Naive thymus-derived CD4-positive, alpha-beta T cell (primary cell): ENCODE data around the gene ADAM12. TPM values are rescaled to one million over a fixed set of nuclear protein-coding genes. Genes with fewer than 3 reads are reported as not detected.

Source experiments
- ATAC-seq: fragments of 150-1000 bp; cut with Tn5 transposase; 2 replicates; pipeline ENCODE4 v1.10.0; 2021; ENCODE audit warnings: mild to moderate bottlenecking, moderate library complexity
- CTCF ChIA-PET: fragments of 350-600 bp; sonication (Branson Sonifier 250); formaldehyde crosslinking; loops from one replicate; lab custom pipeline; 2021; ENCODE audit warnings: antibody characterized with exemption; lab: Charles Lee
- POLR2A ChIA-PET: fragments of 350-600 bp; sonication (Branson Sonifier 250); formaldehyde crosslinking; loops from one replicate; lab custom pipeline; 2021; ENCODE audit warnings: antibody characterized with exemption, inconsistent platforms; lab: Charles Lee
- DNase-seq, 9 donors: peaks; one replicate each; pipeline versions ENCODE4 v3.0.0 to v3.0.0-alpha.2; 2020 to 2022; ENCODE audit warnings: mixed read lengths in 1 of 9
- H3K27ac ChIP-seq: one replicate; pipeline ENCODE4 v1.7.0; 2013; ENCODE audit warnings: mild to moderate bottlenecking, low read depth, low read length, moderate library complexity
- H3K27me3 ChIP-seq, 2 donors: one replicate each; pipeline ENCODE4 v1.7.0; 2013; ENCODE audit warnings: low read length in 2 of 2, mild to moderate bottlenecking in 2 of 2, moderate library complexity in 2 of 2; ENCODE audit not compliant: control insufficient read depth in 2 of 2, insufficient read depth in 2 of 2
- H3K36me3 ChIP-seq, 3 experiments: 1 replicate in 2 of 3; 2 replicates in 1 of 3; pipeline ENCODE4 v1.7.0; 2013; ENCODE audit warnings: low read length in 3 of 3, mild to moderate bottlenecking in 3 of 3, moderate library complexity in 1 of 3; ENCODE audit not compliant: insufficient read depth in 3 of 3, control insufficient read depth in 2 of 3
- H3K4me1 ChIP-seq, 2 donors: one replicate each; pipeline ENCODE4 v1.7.0; 2013; ENCODE audit warnings: low read length in 2 of 2, mild to moderate bottlenecking in 2 of 2, moderate library complexity in 1 of 2; ENCODE audit not compliant: control insufficient read depth in 2 of 2, insufficient read depth in 2 of 2
- H3K4me3 ChIP-seq: 2 replicates; pipeline ENCODE4 v1.7.0; 2013; ENCODE audit warnings: mild to moderate bottlenecking, low read length
- H3K9me3 ChIP-seq, 3 experiments: 1 replicate in 2 of 3; 2 replicates in 1 of 3; pipeline ENCODE4 v1.7.0; 2013; ENCODE audit warnings: low read length in 3 of 3; ENCODE audit not compliant: control insufficient read depth in 2 of 3
- H3K27ac Mint-ChIP-seq, 9 donors: one replicate each; pipeline ENCODE4 v1.8.0; 2020 to 2022; ENCODE audit warnings: mixed read lengths in 9 of 9, mild to moderate bottlenecking in 8 of 9, moderate library complexity in 5 of 9, inconsistent platforms in 2 of 9
- H3K27me3 Mint-ChIP-seq, 5 donors: one replicate each; pipeline ENCODE4 v1.8.0; 2021 to 2022; ENCODE audit warnings: mixed read lengths in 5 of 5, mild to moderate bottlenecking in 1 of 5
- H3K36me3 Mint-ChIP-seq, 5 donors: one replicate each; pipeline ENCODE4 v1.8.0; 2020 to 2022; ENCODE audit warnings: mixed read lengths in 5 of 5, mild to moderate bottlenecking in 3 of 5, inconsistent platforms in 1 of 5
- H3K4me1 Mint-ChIP-seq, 7 donors: one replicate each; pipeline ENCODE4 v1.8.0; 2020 to 2022; ENCODE audit warnings: mixed read lengths in 7 of 7, mild to moderate bottlenecking in 3 of 7, inconsistent platforms in 1 of 7
- H3K4me3 Mint-ChIP-seq, 10 donors: one replicate each; pipeline ENCODE4 v1.8.0; 2020 to 2022; ENCODE audit warnings: mild to moderate bottlenecking in 10 of 10, mixed read lengths in 10 of 10, moderate library complexity in 6 of 10, inconsistent platforms in 2 of 10
- H3K9me3 Mint-ChIP-seq, 11 donors: one replicate each; pipeline ENCODE4 v1.8.0; 2020 to 2022; ENCODE audit warnings: mixed read lengths in 11 of 11, mild to moderate bottlenecking in 4 of 11, inconsistent platforms in 1 of 11, moderate library complexity in 1 of 11
- intact Hi-C, 2 donors: fragments of 100-400 bp; cut with micrococcal nuclease; formaldehyde crosslinking; loops; one replicate each; pipeline ENCODE4 v1.15.1; 2023
- polyA plus RNA-seq, 2 donors: library from polyadenylated mRNA; unstranded; fragments of 300-500 nt; fragmentation: Illumina TruSeq; gene quantifications; one replicate each; pipeline ENCODE4 v1.2.3, GENCODE V29; 2021
- total RNA-seq, 6 experiments: library from RNA in 5 of 6; stranded (reverse) in 5 of 6; gene quantifications; 1 replicate in 5 of 6; 2 replicates in 1 of 6; pipeline ENCODE4 v1.2.3 and lab custom pipeline; 2021 to 2026

Gene ADAM12
- total and polyA plus RNA-seq, 7 experiments from 2014 or later = 0.58 to 1.0 TPM; not detected in 5

- Histone ChIP-seq H3K4me3 (no peak overlapping the region), H3K27ac (no peak overlapping the region), H3K27me3 (no peaks in the 10 kb centered on the region), H3K4me1 (no peaks in the 10 kb centered on the region), H3K36me3 (no peaks in the 10 kb centered on the region), H3K9me3 (no peaks in the 10 kb centered on the region)
- intact Hi-C loops = no loop called here
- Mint-ChIP-seq H3K27me3 (peaks cover 0 to 7% (median 3%) of the 10 kb centered on the region in 5 donors), H3K36me3 (peaks cover 0 to 3% (median 0%) of the 10 kb centered on the region in 5 donors), H3K27ac (no peak overlapping the region), H3K4me3 (no peak overlapping the region), H3K4me1 (no peaks in the 10 kb centered on the region), H3K9me3 (peaks cover 0 to 4% (median 0%) of the 10 kb centered on the region in 11 donors)
- ATAC-seq (no peak), DNase-seq (no peak)
- ChIA-PET POLR2A (no interaction called here), CTCF (no interaction called here)
Measured at GRCh38 chr10:126171555-126171954, 216.7 kb downstream of the ADAM12 start.

DNA sequence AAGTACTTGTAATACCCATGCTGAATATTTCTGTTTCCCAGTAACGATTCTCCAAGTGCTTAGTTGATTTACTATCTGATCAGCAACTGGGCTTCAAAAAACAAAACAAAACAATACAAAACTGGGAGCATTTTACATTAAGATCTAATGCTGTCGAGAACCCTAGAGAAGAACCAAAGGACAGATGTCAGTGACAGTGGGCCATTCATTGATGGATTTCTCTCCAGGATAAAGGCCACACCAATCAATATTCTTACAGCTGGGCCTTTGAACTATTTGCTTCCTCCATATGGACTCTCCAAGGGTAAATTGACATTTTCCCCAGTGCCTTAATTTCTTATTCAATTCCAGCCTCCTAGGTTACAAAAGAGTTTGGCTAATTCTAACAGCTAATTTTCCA lies 217.5 kb downstream of the ADAM12 start:
- H3K36me3 ChIP-seq = no peaks in the 10 kb centered on the region
- ChIA-PET CTCF (no interaction called here), POLR2A (no interaction called here)
- H3K9me3 Mint-ChIP-seq = peaks cover 0 to 4% (median 0%) of the 10 kb centered on the region in 11 donors
- no peaks in the 10 kb centered on the region for H3K9me3 ChIP-seq
- intact Hi-C loops = no loop called here
- H3K4me3 ChIP-seq = no peak overlapping the region
- no peak overlapping the region for H3K27ac ChIP-seq
- H3K4me1 ChIP-seq = no peaks in the 10 kb centered on the region
- H3K4me1 Mint-ChIP-seq = no peaks in the 10 kb centered on the region
- peaks cover 0 to 3% (median 0%) of the 10 kb centered on the region in 5 donors for H3K36me3 Mint-ChIP-seq
- no peak overlapping the region for H3K27ac Mint-ChIP-seq
- no peak overlapping the region for H3K4me3 Mint-ChIP-seq
- H3K27me3 Mint-ChIP-seq = peaks cover 0 to 7% (median 3%) of the 10 kb centered on the region in 5 donors
- ATAC-seq = no peak
- no peaks in the 10 kb centered on the region for H3K27me3 ChIP-seq
- no peak for DNase-seq

- peaks cover 0 to 7% (median 3%) of the 10 kb centered on the region in 5 donors for H3K27me3 Mint-ChIP-seq
- DNase-seq (no peak), ATAC-seq (no peak)
- CTCF ChIA-PET = no interaction called here
- Histone ChIP-seq H3K9me3 (no peaks in the 10 kb centered on the region), H3K4me3 (no peak overlapping the region), H3K27ac (no peak overlapping the region), H3K4me1 (no peaks in the 10 kb centered on the region), H3K27me3 (no peaks in the 10 kb centered on the region), H3K36me3 (no peaks in the 10 kb centered on the region)
- H3K9me3 Mint-ChIP-seq = peaks cover 0 to 4% (median 0%) of the 10 kb centered on the region in 11 donors
- POLR2A ChIA-PET = no interaction called here
- H3K4me1 Mint-ChIP-seq = no peaks in the 10 kb centered on the region
- H3K36me3 Mint-ChIP-seq = peaks cover 0 to 3% (median 0%) of the 10 kb centered on the region in 5 donors
- H3K4me3 Mint-ChIP-seq = no peak overlapping the region
- intact Hi-C loops = no loop called here
- no peak overlapping the region for H3K27ac Mint-ChIP-seq
Measured at GRCh38 chr10:126170371-126170770, 217.9 kb downstream of the ADAM12 start.

GRCh38 chr10:126169899-126170298 lies 218.4 kb downstream of the ADAM12 start:
- Mint-ChIP-seq H3K36me3 (peaks cover 0 to 3% (median 0%) of the 10 kb centered on the region in 5 donors), H3K4me1 (no peaks in the 10 kb centered on the region)

DNA sequence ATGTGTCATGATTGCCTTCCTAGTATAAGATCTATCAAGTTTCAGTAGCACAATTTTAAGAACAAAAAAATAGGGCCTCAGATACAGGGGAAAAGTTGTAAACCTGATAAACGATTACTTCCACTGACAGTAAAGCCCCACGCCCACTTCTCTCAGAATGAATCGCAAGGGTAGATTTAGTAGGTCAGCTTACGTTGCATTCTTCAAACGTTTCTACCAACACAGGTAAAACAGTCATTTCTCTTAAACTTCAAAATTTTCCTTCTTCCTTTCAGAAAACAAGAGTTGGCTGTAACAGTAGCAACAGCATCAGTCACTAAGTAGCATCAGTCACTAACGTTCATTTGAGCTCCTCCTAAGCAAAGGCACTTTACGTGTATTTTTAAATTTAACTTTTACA lies 221.5 kb downstream of the ADAM12 start:
- Histone ChIP-seq H3K9me3 (no peaks in the 10 kb centered on the region), H3K4me1 (no peaks in the 10 kb centered on the region), H3K36me3 (no peaks in the 10 kb centered on the region), H3K27me3 (no peaks in the 10 kb centered on the region), H3K4me3 (no peak overlapping the region), H3K27ac (no peak overlapping the region)
- Mint-ChIP-seq H3K9me3 (peaks cover 0 to 4% (median 0%) of the 10 kb centered on the region in 11 donors), H3K27ac (no peak overlapping the region), H3K27me3 (peaks cover 0 to 7% (median 3%) of the 10 kb centered on the region in 5 donors), H3K36me3 (peaks cover 0 to 3% (median 0%) of the 10 kb centered on the region in 5 donors), H3K4me3 (no peak overlapping the region), H3K4me1 (no peaks in the 10 kb centered on the region)
- intact Hi-C loops = no loop called here
- ChIA-PET POLR2A (no interaction called here), CTCF (no interaction called here)
- DNase-seq = no peak
- no peak for ATAC-seq

More at GRCh38 chr10:126169899-126170298, 218.4 kb downstream of the ADAM12 start:
- no peaks in the 10 kb centered on the region for H3K4me1 ChIP-seq
- DNase-seq (no peak), ATAC-seq (no peak)
- ChIA-PET POLR2A (no interaction called here), CTCF (no interaction called here)
- H3K27ac ChIP-seq = no peak overlapping the region
- no peaks in the 10 kb centered on the region for H3K36me3 ChIP-seq
- Mint-ChIP-seq H3K27me3 (peaks cover 0 to 7% (median 3%) of the 10 kb centered on the region in 5 donors), H3K4me3 (no peak overlapping the region), H3K9me3 (peaks cover 0 to 4% (median 0%) of the 10 kb centered on the region in 11 donors), H3K27ac (no peak overlapping the region)
- intact Hi-C loops = no loop called here
- no peaks in the 10 kb centered on the region for H3K27me3 ChIP-seq
- H3K9me3 ChIP-seq = no peaks in the 10 kb centered on the region
- H3K4me3 ChIP-seq = no peak overlapping the region

DNA sequence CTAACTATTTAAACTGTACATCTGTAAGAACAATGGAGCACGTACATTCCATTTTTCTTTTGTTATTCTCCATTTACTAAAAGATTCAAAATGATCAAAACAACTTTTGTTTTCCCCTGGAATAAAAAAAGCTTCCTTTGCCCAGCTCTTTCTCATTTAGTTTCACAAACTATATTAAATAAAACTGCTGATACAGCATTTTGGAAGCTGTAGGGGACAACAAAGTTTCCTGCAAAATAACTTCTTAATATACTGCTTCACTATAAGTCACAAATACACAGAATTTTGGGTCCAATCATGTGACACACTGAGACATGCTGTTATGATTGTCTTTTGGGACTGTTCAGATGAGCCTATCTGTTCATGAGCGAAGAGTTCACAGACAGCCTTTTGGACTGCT lies 222.4 kb downstream of the ADAM12 start:
- ChIA-PET POLR2A (no interaction called here), CTCF (no interaction called here)
- intact Hi-C loops = no loop called here
- Mint-ChIP-seq H3K27ac (no peak overlapping the region), H3K9me3 (peaks cover 0 to 4% (median 0%) of the 10 kb centered on the region in 11 donors), H3K4me3 (no peak overlapping the region), H3K4me1 (no peaks in the 10 kb centered on the region), H3K36me3 (peaks cover 0 to 3% (median 0%) of the 10 kb centered on the region in 5 donors), H3K27me3 (peaks cover 0 to 13% (median 3%) of the 10 kb centered on the region in 5 donors)
- H3K36me3 ChIP-seq = no peaks in the 10 kb centered on the region
- no peak overlapping the region for H3K27ac ChIP-seq
- H3K4me3 ChIP-seq = no peak overlapping the region
- no peaks in the 10 kb centered on the region for H3K27me3 ChIP-seq
- no peaks in the 10 kb centered on the region for H3K9me3 ChIP-seq
- no peaks in the 10 kb centered on the region for H3K4me1 ChIP-seq
- no peak for ATAC-seq
- no peak for DNase-seq

GRCh38 chr10:126163506-126163905 lies 224.8 kb downstream of the ADAM12 start:
- intact Hi-C loops = no loop called here
- Histone ChIP-seq H3K27me3 (no peaks in the 10 kb centered on the region), H3K4me1 (no peaks in the 10 kb centered on the region), H3K4me3 (no peak overlapping the region), H3K9me3 (no peaks in the 10 kb centered on the region), H3K36me3 (no peaks in the 10 kb centered on the region), H3K27ac (no peak overlapping the region)
- CTCF ChIA-PET = no interaction called here
- DNase-seq (no peak), ATAC-seq (no peak)
- Mint-ChIP-seq H3K27ac (no peak overlapping the region), H3K9me3 (peaks cover 0 to 2% (median 0%) of the 10 kb centered on the region in 11 donors), H3K4me3 (no peak overlapping the region), H3K27me3 (peaks cover 0 to 8% (median 0%) of the 10 kb centered on the region in 5 donors), H3K36me3 (no peaks in the 10 kb centered on the region), H3K4me1 (no peaks in the 10 kb centered on the region)
- POLR2A ChIA-PET = no interaction called here
